ENCODE data around the gene KCTD17. TPM values are rescaled to one million over a fixed set of nuclear protein-coding genes. Genes with fewer than 3 reads are reported as not detected.

KCTD17 gene
- total and polyA plus RNA-seq, 2 of the 13 experiments (the other 11 are each of a cell fraction or from before 2014, with no cell fraction given) = 5.3 to 11.7 TPM

GRCh38 chr22:37032134-37032534 lies 19.4 kb upstream of the KCTD17 start (continued):
- TF ChIP-seq ZNF768 (CRISPR knock-in tag; IDR thresholded peaks at IDR 0.05) (peak; percentile 88; the same call in 1 of the 2 replicates), RBM22 (optimal IDR thresholded peaks at IDR 0.05; ENCODE audit: low read length) (peak; percentile 34), FOXO1 (CRISPR knock-in tag; IDR thresholded peaks at IDR 0.05) (0 out of 2 replicates have a peak, but pooled peaks have one; percentile 2), XBP1 (CRISPR knock-in tag; IDR thresholded peaks at IDR 0.05) (no peak), ZNF747 (CRISPR knock-in tag; IDR thresholded peaks at IDR 0.05; ENCODE audit: borderline replicate concordance) (no peak), HNF4G (IDR thresholded peaks at IDR 0.05; ENCODE audit: borderline replicate concordance, low read depth, low read length) (no peak), HNF4G (CRISPR knock-in tag; IDR thresholded peaks at IDR 0.05; ENCODE audit: borderline replicate concordance, low read depth) (no peak), EZH2 (conservative IDR thresholded peaks at IDR 0.05; ENCODE audit: low read depth, low read length) (no peak), ZNF556 (CRISPR knock-in tag; IDR thresholded peaks at IDR 0.05; ENCODE audit: borderline replicate concordance) (no peak), MIXL1 (CRISPR knock-in tag; IDR thresholded peaks at IDR 0.05) (no peak; the same call in 1 of the 2 replicates), ZNF367 (CRISPR knock-in tag; IDR thresholded peaks at IDR 0.05; ENCODE audit: borderline replicate concordance) (0 out of 2 replicates have a peak, but pooled peaks have one; percentile 45), RNF219 (CRISPR knock-in tag; IDR thresholded peaks at IDR 0.05) (0 out of 2 replicates have a peak, but pooled peaks have one; percentile 7), MTF2 (CRISPR knock-in tag; IDR thresholded peaks at IDR 0.05; ENCODE audit: borderline replicate concordance) (no peak), HHEX (CRISPR knock-in tag; IDR thresholded peaks at IDR 0.05) (no peak), ZNF550 (CRISPR knock-in tag; IDR thresholded peaks at IDR 0.05; ENCODE audit: borderline replicate concordance) (no peak), RORA (CRISPR knock-in tag; IDR thresholded peaks at IDR 0.05) (no peak; the same call in 1 of the 2 replicates), GMEB1 (CRISPR knock-in tag; IDR thresholded peaks at IDR 0.05; ENCODE audit: borderline replicate concordance) (no peak), ZNF281 (CRISPR knock-in tag; IDR thresholded peaks at IDR 0.05; ENCODE audit: borderline replicate concordance) (0 out of 2 replicates have a peak, but pooled peaks have one; percentile 1), ZNF292 (CRISPR knock-in tag; IDR thresholded peaks at IDR 0.05; ENCODE audit: borderline replicate concordance, low read depth) (no peak), THRA (CRISPR knock-in tag; IDR thresholded peaks at IDR 0.05; ENCODE audit: borderline replicate concordance) (no peak; the same call in 1 of the 2 replicates), ZNF660 (CRISPR knock-in tag; IDR thresholded peaks at IDR 0.05; ENCODE audit: borderline replicate concordance, low read depth) (no peak)
